Suprapubic skin (tissue), 4 donors: ENCODE data around the gene RPS10. TPM values are rescaled to one million over a fixed set of nuclear protein-coding genes. Genes with fewer than 3 reads are reported as not detected.

Experiments
- DNase-seq, 2 donors: peaks; one replicate each; pipeline ENCODE4 v3.0.0-alpha.2; 2019; ENCODE audit warnings: low spot score in 2 of 2
- H3K27ac ChIP-seq: fragments of 200-600 bp; sonication (generic); one replicate; pipeline ENCODE4 v1.5.1; 2019
- H3K27me3 ChIP-seq: fragments of 200-600 bp; sonication (generic); one replicate; pipeline ENCODE4 v1.5.1; 2019
- H3K36me3 ChIP-seq: fragments of 200-600 bp; sonication (generic); one replicate; pipeline ENCODE4 v1.5.1; 2019
- H3K4me1 ChIP-seq: fragments of 200-600 bp; sonication (generic); one replicate; pipeline ENCODE4 v1.5.1; 2019
- H3K4me3 ChIP-seq: fragments of 200-600 bp; sonication (generic); one replicate; pipeline ENCODE4 v1.5.1; 2019; ENCODE audit warnings: mild to moderate bottlenecking
- H3K9me3 ChIP-seq: fragments of 200-600 bp; sonication (generic); one replicate; pipeline ENCODE4 v1.5.1; 2019
- CTCF ChIP-seq, 2 donors: fragments of 200-600 bp in 1 of 2; fragments of 450-650 bp in 1 of 2; sonication (generic) in 1 of 2; IDR thresholded peaks; one replicate each; pipeline ENCODE4 v1.5.1; 2016 to 2019; ENCODE audit warnings: antibody characterized with exemption in 2 of 2, mild to moderate bottlenecking in 1 of 2, moderate library complexity in 1 of 2
- EP300 ChIP-seq: sonication (generic); formaldehyde crosslinking; IDR thresholded peaks from one replicate; pipeline ENCODE4 v1.6.1; 2017; ENCODE audit warnings: antibody characterized with exemption
- POLR2A ChIP-seq, 2 donors: fragments of 450-650 bp; IDR thresholded peaks; one replicate each; pipeline ENCODE4 v1.6.1; 2017; ENCODE audit warnings: antibody characterized with exemption in 2 of 2, mild to moderate bottlenecking in 2 of 2, moderate library complexity in 2 of 2
- POLR2AphosphoS5 ChIP-seq, 3 donors: sonication (generic); formaldehyde crosslinking; IDR thresholded peaks; one replicate each; pipeline ENCODE4 v1.6.1; 2017; ENCODE audit warnings: antibody characterized with exemption in 3 of 3
- WGBS: methylation state at CpG from one replicate; pipeline ENCODE4 v1.1.5; 2018; 5-methylcytosine and 5-hydroxymethylcytosine counted together
- total RNA-seq, 4 donors: library from RNA; depleted of rRNA; stranded (reverse); fragments of >200 nt; gene quantifications; one replicate each; pipeline ENCODE4 v1.1.0, GENCODE V29; 2016

Gene RPS10
- total RNA-seq, 4 donors from 2014 or later = 1,674 to 3,777 (median 3,332) TPM

- TF ChIP-seq POLR2AphosphoS5 (IDR thresholded peaks at IDR 0.05) = no peak
- no peak for TF ChIP-seq POLR2A (IDR thresholded peaks at IDR 0.05)
- TF ChIP-seq EP300 = no peak
- no peak for TF ChIP-seq CTCF (IDR thresholded peaks at IDR 0.05)
- Histone ChIP-seq H3K4me1 (no peaks in the 10 kb centered on the region), H3K27ac (no peak overlapping the region), H3K36me3 (no peaks in the 10 kb centered on the region), H3K27me3 (no peaks in the 10 kb centered on the region), H3K9me3 (no peaks in the 10 kb centered on the region), H3K4me3 (no peak overlapping the region)
- 59% methylated on average over 5 of the region's 5 CpGs for WGBS
- no peak for DNase-seq
Measured at GRCh38 chr6:34447910-34448309, 22.0 kb upstream of the RPS10 start.

- TF ChIP-seq POLR2A (IDR thresholded peaks at IDR 0.05) = no peak
- no peak for TF ChIP-seq CTCF (IDR thresholded peaks at IDR 0.05)
- TF ChIP-seq POLR2AphosphoS5 (IDR thresholded peaks at IDR 0.05) = no peak
- no peak for TF ChIP-seq EP300
- Histone ChIP-seq H3K9me3 (no peaks in the 10 kb centered on the region), H3K27me3 (no peaks in the 10 kb centered on the region), H3K4me3 (no peak overlapping the region), H3K27ac (no peak overlapping the region), H3K4me1 (no peaks in the 10 kb centered on the region), H3K36me3 (no peaks in the 10 kb centered on the region)
- WGBS = 74% methylated on average over 7 of the region's 7 CpGs
- DNase-seq = no peak
Measured at GRCh38 chr6:34447386-34447785, 21.5 kb upstream of the RPS10 start.

GRCh38 chr6:34445313-34445860, 19.5 kb upstream of the RPS10 start:
- Histone ChIP-seq H3K27ac (no peak overlapping the region), H3K36me3 (no peaks in the 10 kb centered on the region), H3K9me3 (no peaks in the 10 kb centered on the region), H3K4me3 (no peak overlapping the region), H3K27me3 (no peaks in the 10 kb centered on the region), H3K4me1 (no peaks in the 10 kb centered on the region)
- TF ChIP-seq POLR2A (IDR thresholded peaks at IDR 0.05) (no peak), CTCF (IDR thresholded peaks at IDR 0.05) (no peak), POLR2AphosphoS5 (IDR thresholded peaks at IDR 0.05) (no peak), EP300 (no peak)
- 72% methylated on average over 4 of the region's 4 CpGs for WGBS
- no peak for DNase-seq

- H3K27me3 ChIP-seq = no peaks in the 10 kb centered on the region
- no peaks in the 10 kb centered on the region for H3K4me1 ChIP-seq
- no peak for DNase-seq
- no peak overlapping the region for H3K27ac ChIP-seq
- H3K4me3 ChIP-seq = no peak overlapping the region
- H3K9me3 ChIP-seq = no peaks in the 10 kb centered on the region
- H3K36me3 ChIP-seq = no peaks in the 10 kb centered on the region
- WGBS = 59% methylated on average over 5 of the region's 5 CpGs
- TF ChIP-seq EP300 = no peak
- TF ChIP-seq POLR2A (IDR thresholded peaks at IDR 0.05) = no peak
- no peak for TF ChIP-seq CTCF (IDR thresholded peaks at IDR 0.05)
- TF ChIP-seq POLR2AphosphoS5 (IDR thresholded peaks at IDR 0.05) = no peak
Measured at GRCh38 chr6:34441526-34441925, 15.7 kb upstream of the RPS10 start.

- Histone ChIP-seq H3K4me3 (no peak overlapping the region), H3K27ac (no peak overlapping the region), H3K36me3 (no peaks in the 10 kb centered on the region), H3K4me1 (no peaks in the 10 kb centered on the region), H3K27me3 (no peaks in the 10 kb centered on the region), H3K9me3 (no peaks in the 10 kb centered on the region)
- 100% methylated on average over 2 of the region's 3 CpGs for WGBS
- TF ChIP-seq POLR2AphosphoS5 (IDR thresholded peaks at IDR 0.05) (no peak), CTCF (IDR thresholded peaks at IDR 0.05) (no peak), POLR2A (IDR thresholded peaks at IDR 0.05) (no peak), EP300 (no peak)
- DNase-seq = no peak
Measured at GRCh38 chr6:34439442-34439841, 13.6 kb upstream of the RPS10 start.
